T47D (cell line): Measurements from ENCODE around the gene BIN1.
A peak's percentile ranks its signal among the peaks of the same experiment; 100 is the strongest.

ENCODE experiments used
- DNase-seq, 2 experiments: peaks; one replicate each; pipeline versions ENCODE4 v3.0.0 to v3.0.0-alpha.2; 2011 to 2012; ENCODE audit warnings: low read depth in 1 of 2, low spot score in 1 of 2
- JUND ChIP-seq: IDR thresholded peaks from 2 replicates; pipeline ENCODE4 v1.6.1; 2012; ENCODE audit warnings: low read depth
- in situ Hi-C: cut with HindIII; loops from 2 replicates; pipeline ENCODE4 v1.10.0; 2016; ENCODE audit warnings: low sequenced_read_pairs, low pct_unique_long_range_greater_than_20kb

The BIN1 gene

DNA sequence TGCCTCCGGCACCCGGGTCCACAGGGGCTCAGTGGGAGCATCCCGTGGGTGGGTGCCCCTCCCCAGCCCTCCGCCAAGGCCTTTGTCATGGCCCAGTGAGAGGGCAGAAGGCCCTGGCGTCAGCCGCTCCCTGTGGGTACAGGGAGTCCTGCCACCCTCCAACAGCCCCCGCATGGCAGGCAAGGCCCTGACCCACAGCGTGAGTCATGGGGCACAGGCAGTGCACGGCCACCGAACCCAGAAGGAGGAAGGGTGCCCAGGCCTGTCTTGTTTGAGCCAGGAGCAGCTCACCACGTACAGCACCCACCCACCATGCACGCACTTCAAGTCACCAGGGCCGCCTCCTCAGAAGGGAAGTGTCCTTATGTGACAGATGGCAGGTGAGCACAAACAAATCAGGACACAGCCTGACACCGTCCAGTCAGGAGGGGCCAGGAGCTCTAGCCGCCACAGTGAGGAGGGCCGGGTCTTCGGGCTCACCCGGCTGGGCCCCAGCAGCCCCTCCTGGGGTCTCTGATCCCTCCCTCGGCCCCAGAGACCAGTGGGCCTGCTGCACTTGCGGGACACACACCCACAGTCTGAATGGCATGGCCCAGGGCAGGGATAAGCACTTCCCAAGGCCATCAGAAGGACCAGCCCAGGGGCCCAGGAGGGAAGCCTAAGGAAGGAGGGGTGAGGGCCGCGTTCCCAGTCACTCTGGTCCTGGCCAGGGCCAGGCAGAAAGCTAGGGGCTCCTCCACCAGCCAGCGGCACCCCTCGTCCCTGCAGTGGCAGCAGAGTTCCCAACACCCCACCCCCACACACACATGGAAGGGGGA, 25.8 kb downstream of the BIN1 start:
- no peak for DNase-seq
- TF ChIP-seq JUND: no peak
- in situ Hi-C loops: no loop called here

DNA sequence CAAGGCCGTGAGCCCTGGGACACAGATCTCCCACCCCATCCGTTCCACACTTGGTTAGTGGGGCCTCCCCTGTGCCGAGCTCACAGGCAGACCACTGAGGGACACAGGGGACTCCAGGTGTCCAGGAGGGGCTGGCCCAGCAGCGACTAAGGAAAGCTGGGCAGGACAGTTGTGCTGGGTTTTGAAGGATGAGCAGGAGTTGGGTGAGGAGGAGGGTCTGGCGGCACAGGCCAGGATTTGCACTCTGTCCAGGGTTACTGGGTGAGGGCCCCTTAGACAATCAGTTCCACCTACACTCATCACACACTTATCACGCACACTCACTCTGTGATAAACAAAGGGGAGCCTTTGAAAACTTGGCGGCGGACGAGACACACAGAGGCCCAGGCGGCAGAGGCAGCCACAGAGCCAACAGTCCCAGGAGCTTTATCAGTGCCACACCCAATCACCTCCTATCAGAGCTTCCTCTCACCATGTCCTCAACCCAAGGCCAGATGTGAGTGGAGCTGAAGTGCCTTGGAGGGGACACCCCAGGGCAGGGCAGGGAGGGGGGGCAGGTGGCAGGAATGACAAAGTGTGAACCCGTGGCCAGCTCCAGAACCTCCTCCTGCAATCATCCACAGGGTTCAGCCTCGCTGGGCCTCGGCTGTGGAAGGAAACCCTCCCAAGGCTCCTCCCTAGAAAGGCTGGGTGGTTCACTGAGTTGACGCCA, 26.6 kb downstream of the BIN1 start:
- DNase-seq: no peak
- no peak for TF ChIP-seq JUND
- in situ Hi-C loops: no loop called here

DNA sequence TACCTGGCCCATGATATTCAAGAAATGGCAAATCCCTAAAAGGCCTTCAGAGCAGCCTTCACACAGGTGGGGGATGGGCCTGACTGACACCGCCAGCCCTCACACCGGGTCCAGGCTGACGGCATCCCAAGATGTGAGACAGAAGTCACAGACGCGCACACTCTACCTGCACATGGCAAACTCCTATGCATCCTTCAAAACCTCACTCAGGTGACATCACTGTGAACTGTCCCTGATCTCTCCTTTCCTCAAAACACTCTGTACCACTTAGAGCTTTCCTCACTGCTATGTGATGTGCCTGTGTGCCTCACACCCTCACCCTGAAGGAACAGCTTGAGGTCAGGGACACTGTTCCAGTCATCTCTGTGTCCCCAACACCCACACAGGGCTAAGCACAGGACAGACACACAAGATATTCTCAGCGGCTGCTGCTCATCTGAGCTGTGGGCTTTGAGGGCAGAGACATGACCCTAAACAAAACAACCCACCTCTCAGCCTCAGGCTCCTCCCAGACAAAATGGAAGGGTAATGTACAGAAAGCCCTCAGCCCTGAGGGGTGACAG, 27.5 kb downstream of the BIN1 start:
- in situ Hi-C loops: no loop called here
- no peak for DNase-seq
- no peak for TF ChIP-seq JUND

DNA sequence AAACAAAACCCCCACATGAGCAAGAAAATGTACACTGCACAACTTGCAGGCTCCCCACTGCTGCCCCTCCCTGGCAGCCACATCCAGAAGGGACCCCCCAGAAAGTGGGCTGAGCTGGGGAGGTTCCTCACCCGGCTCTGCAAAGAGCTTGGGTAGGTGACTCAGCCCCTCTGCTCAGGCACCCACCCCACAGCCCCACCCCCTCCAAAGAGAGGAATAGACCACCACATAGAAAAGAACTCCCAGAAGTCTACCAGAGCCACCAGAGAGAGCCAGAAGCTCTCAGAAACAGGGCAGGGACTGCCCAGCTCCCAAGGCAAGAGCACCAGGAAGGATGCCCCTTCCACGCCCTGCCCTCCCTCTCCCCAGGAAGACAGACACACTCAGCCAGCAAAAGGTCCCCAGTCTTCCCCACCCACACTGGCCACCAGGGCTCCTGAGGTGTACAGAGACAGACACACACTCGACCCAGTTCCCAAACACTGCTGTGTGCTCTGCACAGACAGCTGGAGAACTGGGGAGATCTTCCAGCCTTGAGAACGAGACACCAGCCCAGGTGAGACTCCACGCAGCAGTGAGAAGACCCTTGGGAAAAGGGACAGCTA, 28.2 kb downstream of the BIN1 start:
- in situ Hi-C loops: no loop called here
- no peak for TF ChIP-seq JUND

DNA sequence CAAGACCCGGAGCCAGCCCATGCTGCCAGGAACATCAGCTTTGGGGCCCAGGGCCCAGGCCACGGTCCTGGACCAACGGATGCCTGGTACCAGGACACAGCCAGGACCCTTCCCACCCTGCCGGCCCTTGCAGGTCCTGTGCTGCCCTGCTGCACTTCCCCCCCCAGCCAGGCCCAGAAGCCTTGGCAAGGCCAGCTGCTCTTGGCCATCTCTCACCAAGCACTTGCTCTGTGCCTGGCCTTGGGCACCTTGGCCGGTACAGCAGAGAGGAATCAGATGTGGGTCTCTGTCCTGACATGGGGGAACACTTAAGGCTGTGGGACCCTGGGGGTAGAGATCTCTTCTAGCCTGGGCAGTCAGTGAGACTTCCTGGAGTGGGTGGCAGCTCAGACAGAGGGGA, 28.9 kb downstream of the BIN1 start:
- in situ Hi-C loops: no loop called here
- no peak for TF ChIP-seq JUND
- no peak for DNase-seq

More for the DNA sequence above, 28.2 kb downstream of the BIN1 start:
- no peak for DNase-seq

DNA sequence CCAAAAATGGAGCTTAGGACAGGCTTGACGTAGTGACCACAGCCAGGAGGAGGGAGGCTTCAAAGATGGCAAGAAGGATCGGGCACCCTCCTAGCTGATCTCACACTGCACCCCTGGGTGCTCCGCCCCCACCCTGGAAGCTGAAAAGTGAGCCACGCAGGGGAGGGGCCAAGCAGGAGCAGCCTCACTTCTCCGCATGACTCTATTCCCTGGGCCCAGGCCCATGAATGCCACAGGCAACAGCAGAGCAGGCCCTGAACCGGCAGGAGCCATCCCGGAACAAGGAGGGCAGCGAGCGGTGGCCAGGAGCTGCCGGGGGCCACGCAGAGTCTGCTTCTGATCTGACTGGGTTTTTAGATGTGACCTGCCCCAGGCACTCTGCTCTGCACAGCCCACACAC, 30.0 kb downstream of the BIN1 start:
- in situ Hi-C loops: no loop called here
- no peak for TF ChIP-seq JUND

DNA sequence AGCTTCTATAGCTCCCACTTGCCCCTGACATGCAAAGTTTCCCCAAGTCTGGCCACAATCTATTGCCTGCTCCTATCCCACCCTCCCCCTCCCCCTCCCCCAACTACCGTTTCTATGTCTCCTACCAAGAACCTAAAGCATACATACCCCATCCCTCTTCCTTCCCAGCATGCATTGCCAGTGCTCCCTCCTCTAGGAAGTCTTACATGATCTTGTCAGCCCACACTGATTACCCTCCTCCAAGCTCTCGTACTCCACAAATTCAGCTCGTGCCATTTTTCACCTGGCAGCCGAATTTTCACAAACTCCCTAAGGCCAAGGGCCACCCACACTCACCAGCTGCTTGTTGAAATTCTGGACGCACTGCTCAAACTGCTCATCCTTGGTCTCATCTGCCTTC, 30.7 kb downstream of the BIN1 start:
- in situ Hi-C loops: no loop called here
- DNase-seq: no peak
- TF ChIP-seq JUND: no peak

More for the DNA sequence above, 30.0 kb downstream of the BIN1 start:
- DNase-seq: no peak

DNA sequence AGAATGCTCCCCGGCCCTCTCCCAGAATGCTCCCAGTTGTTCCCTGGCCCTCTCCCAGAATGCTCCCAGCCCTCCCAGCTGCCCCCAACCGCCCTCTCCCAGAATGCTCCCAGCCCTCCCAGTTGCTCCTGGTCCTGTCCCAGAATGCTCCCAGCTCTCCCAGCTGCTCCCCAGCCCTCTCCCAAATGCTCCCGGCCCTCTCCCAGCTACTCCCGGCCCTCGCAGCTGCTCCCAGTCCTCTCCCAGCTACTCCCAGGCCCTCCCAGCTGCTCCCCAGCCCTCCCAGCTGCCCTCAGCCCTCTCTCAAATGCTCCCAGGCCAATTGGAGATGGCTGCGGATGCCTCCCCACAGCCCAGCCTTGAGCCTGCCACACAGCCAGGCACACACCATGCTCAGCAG, 31.1 kb downstream of the BIN1 start:
- in situ Hi-C loops: no loop called here
- TF ChIP-seq JUND: no peak
- no peak for DNase-seq

DNA sequence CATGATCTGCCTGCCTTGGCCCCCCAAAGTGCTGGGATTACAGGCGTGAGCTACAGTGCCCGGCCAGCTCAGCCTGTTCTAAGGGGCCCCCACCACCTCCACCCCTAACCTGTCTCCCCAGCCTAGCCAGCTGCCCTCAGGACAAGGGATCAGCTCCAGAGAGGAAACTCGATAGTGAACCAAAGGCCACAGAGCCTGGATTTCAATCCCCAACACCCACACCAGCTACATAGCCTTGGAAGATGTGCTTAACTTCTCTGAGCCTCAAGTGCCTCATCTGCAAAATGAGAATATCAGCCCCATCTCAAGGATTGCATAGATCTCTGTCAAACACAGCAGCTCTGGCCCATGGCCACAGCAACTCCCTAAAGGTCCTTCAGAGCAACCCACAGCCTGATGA, 32.0 kb downstream of the BIN1 start:
- in situ Hi-C loops: no loop called here
- TF ChIP-seq JUND: no peak
- peak in 1 of 2 experiments; percentile 12 for DNase-seq

DNA sequence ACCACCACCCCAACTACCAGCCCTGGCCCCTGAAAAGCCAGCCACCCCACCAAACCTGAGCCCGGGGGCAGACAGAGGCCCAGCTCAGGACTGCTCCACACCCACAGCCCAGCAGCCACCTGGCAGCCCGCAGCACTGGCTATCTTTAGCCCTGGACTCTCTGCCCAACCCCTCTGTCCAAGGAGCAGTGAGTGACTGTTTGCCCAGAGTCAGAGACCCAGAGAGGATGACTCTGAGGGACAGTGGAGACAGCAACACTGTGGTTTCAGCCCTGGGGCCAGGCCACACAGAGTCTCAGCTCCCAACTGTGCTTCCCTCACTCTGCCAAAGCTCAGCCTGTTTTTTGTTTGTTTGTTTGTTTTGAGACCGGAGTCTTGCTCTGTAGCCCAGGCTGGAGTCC, 32.6 kb downstream of the BIN1 start:
- in situ Hi-C loops: no loop called here
- TF ChIP-seq JUND: no peak
- DNase-seq: peak in 1 of 2 experiments; percentile 9

DNA sequence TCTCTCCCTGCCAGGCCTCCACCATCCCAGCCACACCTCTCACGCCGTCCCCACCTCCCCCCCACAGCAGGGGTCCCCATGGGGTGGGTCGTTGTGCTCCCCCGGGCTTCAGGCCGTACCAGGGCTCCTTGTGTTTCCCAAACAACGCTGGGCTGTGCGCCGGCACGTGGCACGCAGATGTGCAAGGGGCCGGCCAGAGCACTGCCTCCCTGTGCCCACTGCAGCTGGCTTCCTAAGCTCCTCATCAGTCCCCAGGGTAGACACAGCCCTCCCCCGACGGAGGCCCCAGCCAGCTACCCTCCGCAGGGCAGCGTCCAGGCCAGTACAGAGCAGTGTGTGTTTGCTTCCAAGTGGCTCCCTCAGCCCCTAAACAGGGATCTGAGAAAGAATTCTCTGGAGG, 34.0 kb downstream of the BIN1 start:
- TF ChIP-seq JUND: no peak
- in situ Hi-C loops: no loop called here
- no peak for DNase-seq

DNA sequence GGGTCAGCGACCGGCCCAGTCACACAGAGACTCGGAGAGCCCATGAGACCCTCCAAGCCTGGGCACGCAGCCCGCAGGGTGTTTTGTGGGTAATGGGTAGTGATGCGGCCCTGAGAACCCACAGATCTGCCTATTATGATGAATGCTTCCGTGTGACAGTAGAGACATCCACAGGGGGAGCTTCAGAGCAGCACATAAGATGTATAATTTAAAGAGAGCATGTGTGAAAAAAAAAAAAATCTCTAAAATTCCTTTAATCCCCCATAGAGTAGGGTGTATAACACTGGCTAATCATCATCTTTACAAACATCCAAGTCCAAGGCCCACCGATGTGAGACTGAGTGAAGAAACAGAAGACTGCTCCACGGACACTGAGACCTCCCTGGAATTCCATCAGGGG, 34.6 kb downstream of the BIN1 start:
- DNase-seq: no peak
- no peak for TF ChIP-seq JUND
- in situ Hi-C loops: no loop called here

DNA sequence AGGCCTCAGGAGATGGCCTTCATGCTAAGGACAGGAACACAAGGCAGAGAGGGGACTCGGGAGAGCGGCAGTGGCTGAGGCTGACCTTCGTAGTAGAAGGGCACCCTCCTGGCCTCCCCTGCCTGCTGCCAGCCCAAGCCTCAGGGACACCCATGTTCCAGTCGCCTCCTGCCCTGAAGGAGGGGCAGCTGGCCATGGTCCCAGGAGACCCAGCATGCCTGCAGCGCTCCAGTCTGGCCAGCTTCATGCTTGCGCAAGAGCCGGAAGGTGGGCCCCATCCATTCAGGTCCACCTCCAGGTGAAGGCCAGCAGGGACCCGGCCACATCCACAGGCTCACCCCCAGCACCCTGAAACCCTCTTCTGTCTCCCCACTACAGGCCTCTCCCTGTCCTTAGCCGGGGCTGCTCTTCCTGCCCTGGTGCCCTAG, 35.0 kb downstream of the BIN1 start:
- in situ Hi-C loops: no loop called here
- DNase-seq: no peak
- TF ChIP-seq JUND: no peak
